Measurements from ENCODE around the gene GAS7. TPM values are rescaled to one million over a fixed set of nuclear protein-coding genes. Genes with fewer than 3 reads are reported as not detected.

The GAS7 gene
- total RNA-seq, 1 experiment from 2014 or later = 4.1 TPM

DNA sequence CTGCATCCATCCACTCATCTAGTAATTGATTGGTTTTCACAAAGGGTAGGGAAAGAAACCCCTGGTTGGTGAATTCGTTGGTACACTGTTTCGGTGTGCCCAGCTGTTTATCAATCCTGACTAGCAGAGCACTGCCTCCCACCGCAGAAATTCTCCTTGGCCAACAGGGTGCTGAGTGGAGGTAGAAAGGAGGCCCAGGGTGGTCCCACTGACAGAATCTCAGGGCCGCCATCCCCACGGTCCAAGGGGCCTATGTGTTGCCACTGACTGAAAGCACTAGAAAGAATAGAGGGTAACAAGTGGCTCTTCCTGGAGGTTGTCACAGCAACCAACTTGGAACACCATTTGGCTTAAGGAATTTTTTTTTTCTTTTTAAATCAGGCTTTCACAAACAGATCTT is 284.9 kb downstream of the GAS7 start:
- no peak for DNase-seq (ENCODE audit: low read depth, low spot score)
- Histone ChIP-seq H3K27ac (ENCODE audit: low read depth, low read length) (no peak overlapping the region), H2AFZ (ENCODE audit: low read depth, low read length, poor library complexity, severe bottlenecking) (no peak overlapping the region), H3K9me3 (ENCODE audit: control insufficient read depth in 1 of 2, insufficient read depth in 1 of 2, low read depth in 1 of 2, low read length in 2 of 2) (no peaks in the 10 kb centered on the region), H3K9ac (ENCODE audit: low read length) (no peak overlapping the region), H3K4me3 (replicated peaks in 1 of 2; ENCODE audit: low read depth in 1 of 2, low read length in 2 of 2) (no peak overlapping the region), H3K4me2 (ENCODE audit: low read length) (no peak overlapping the region), H3K4me1 (ENCODE audit: control insufficient read depth in 1 of 2, insufficient read depth in 2 of 2, low read length in 2 of 2) (no peaks in the 10 kb centered on the region), H3K36me3 (ENCODE audit: control insufficient read depth in 1 of 2, insufficient read depth in 2 of 2, low read length in 2 of 2) (no peaks in the 10 kb centered on the region), H3K79me2 (ENCODE audit: insufficient read depth, low read length) (no peaks in the 10 kb centered on the region), H4K20me1 (ENCODE audit: insufficient read depth) (no peaks in the 10 kb centered on the region), H3K9me2 (ENCODE audit: insufficient read depth) (no peaks in the 10 kb centered on the region), H3K27me3 (ENCODE audit: insufficient read depth, low read length) (no peaks in the 10 kb centered on the region)
- ChIA-PET CTCF (interaction anchor here (1.7 kb wide), 1 partner anchor 11 kb away, joined by 4 read pairs; no protein-coding TSS in a partner anchor), RAD21 (ENCODE audit: low non-redundant PET in 1 of 2, low total read pairs in 2 of 2, uncharacterized antibody in 2 of 2, unreplicated experiment in 2 of 2) (no interaction called here), POLR2A (no interaction called here)
- TF ChIP-seq EZH2 (IDR thresholded peaks at IDR 0.05) (no peak), TCF7L2 (IDR thresholded peaks at IDR 0.05; ENCODE audit: borderline replicate concordance, extremely low read depth, insufficient read depth, insufficient read length) (no peak)
- BruUV-seq (replicated peaks) = no TSS peak
- intact Hi-C loops (cut with micrococcal nuclease) = no loop called here
- no peak for ATAC-seq

DNA sequence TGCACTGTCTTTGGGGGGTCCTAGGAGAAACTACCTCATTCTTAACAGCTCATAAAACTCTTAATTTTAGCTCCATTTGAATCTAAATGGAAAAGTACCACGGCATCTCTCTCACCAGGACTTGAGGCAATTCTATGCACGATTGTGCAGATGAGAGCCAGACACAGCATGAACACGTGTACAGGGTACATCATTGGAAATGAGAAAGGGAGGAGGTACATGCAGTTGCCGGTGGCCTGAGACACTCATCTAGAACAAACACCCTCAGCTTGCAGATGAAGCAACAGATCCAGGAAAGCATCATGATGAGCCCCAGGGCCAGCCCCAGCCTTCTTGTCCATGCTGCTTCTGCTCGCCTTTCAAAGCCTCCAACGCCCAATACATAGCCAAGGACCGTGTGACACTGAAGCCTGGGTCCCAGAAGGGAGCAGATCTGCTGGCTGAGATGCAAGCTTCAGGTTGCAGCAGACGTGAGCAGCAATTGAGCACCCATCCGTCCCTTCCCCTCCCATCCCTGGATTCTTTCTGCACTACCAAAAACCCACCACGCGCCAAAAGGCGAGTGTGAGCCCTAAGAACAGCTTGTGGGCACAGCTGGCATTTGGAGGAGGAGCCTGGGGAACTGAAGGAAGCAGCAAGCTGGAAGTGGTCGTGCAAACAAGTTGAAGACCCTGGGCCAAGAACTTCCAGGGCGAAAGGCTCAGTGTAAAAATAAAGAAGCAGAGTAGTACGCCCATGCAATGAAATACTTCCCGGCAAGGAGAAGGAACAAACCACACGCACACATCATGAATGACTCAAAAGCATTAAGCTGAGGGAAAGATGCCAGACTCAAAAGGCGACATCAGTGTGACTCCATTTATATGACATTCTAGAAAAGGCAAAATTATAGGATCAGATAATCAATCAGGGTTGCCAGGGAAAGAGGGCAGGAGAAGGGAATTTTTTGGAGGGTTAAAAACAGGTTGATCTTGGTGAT is 286.0 kb downstream of the GAS7 start:
- ATAC-seq = no peak
- ChIA-PET CTCF (interaction anchor here (1.7 kb wide), 1 partner anchor 12 kb away, joined by 4 read pairs; no protein-coding TSS in a partner anchor), POLR2A (no interaction called here), RAD21 (ENCODE audit: low non-redundant PET in 1 of 2, low total read pairs in 2 of 2, uncharacterized antibody in 2 of 2, unreplicated experiment in 2 of 2) (no interaction called here)
- Histone ChIP-seq H3K9me2 (ENCODE audit: insufficient read depth) (no peaks in the 10 kb centered on the region), H3K79me2 (ENCODE audit: insufficient read depth, low read length) (no peaks in the 10 kb centered on the region), H3K4me1 (ENCODE audit: control insufficient read depth in 1 of 2, insufficient read depth in 2 of 2, low read length in 2 of 2) (no peaks in the 10 kb centered on the region), H3K27ac (ENCODE audit: low read depth, low read length) (no peak overlapping the region), H4K20me1 (ENCODE audit: insufficient read depth) (no peaks in the 10 kb centered on the region), H3K36me3 (ENCODE audit: control insufficient read depth in 1 of 2, insufficient read depth in 2 of 2, low read length in 2 of 2) (no peaks in the 10 kb centered on the region), H2AFZ (ENCODE audit: low read depth, low read length, poor library complexity, severe bottlenecking) (no peak overlapping the region), H3K4me2 (ENCODE audit: low read length) (no peak overlapping the region), H3K4me3 (replicated peaks in 1 of 2; ENCODE audit: low read depth in 1 of 2, low read length in 2 of 2) (no peak overlapping the region), H3K27me3 (ENCODE audit: insufficient read depth, low read length) (no peaks in the 10 kb centered on the region), H3K9me3 (ENCODE audit: control insufficient read depth in 1 of 2, insufficient read depth in 1 of 2, low read depth in 1 of 2, low read length in 2 of 2) (no peaks in the 10 kb centered on the region), H3K9ac (ENCODE audit: low read length) (no peak overlapping the region)
- intact Hi-C loops (cut with micrococcal nuclease) = no loop called here
- no TSS peak for BruUV-seq (replicated peaks)
- no peak for DNase-seq (ENCODE audit: low read depth, low spot score)
- TF ChIP-seq ELF1 (IDR thresholded peaks at IDR 0.05; ENCODE audit: borderline replicate concordance, low read depth) (no peak), TCF7L2 (IDR thresholded peaks at IDR 0.05; ENCODE audit: borderline replicate concordance, extremely low read depth, insufficient read depth, insufficient read length) (no peak), YY1 (IDR thresholded peaks at IDR 0.05; ENCODE audit: extremely low read depth, insufficient replicate concordance, low read depth, low read length) (no peak), SP1 (IDR thresholded peaks at IDR 0.05; ENCODE audit: low read depth) (no peak), CEBPB (IDR thresholded peaks at IDR 0.05; ENCODE audit: low read depth) (no peak), ZNF274 (IDR thresholded peaks at IDR 0.05; ENCODE audit: low read depth, low read length) (no peak), EGR1 (IDR thresholded peaks at IDR 0.05; ENCODE audit: low read depth) (no peak), CBX3 (IDR thresholded peaks at IDR 0.05; ENCODE audit: low read depth) (no peak), JUND (IDR thresholded peaks at IDR 0.05) (no peak), SRF (IDR thresholded peaks at IDR 0.05; ENCODE audit: low read depth) (no peak), FOSL1 (IDR thresholded peaks at IDR 0.05; ENCODE audit: low read depth) (no peak), SIN3A (IDR thresholded peaks at IDR 0.05; ENCODE audit: low read depth) (no peak)
- TF ChIP-seq, protein P1, sequence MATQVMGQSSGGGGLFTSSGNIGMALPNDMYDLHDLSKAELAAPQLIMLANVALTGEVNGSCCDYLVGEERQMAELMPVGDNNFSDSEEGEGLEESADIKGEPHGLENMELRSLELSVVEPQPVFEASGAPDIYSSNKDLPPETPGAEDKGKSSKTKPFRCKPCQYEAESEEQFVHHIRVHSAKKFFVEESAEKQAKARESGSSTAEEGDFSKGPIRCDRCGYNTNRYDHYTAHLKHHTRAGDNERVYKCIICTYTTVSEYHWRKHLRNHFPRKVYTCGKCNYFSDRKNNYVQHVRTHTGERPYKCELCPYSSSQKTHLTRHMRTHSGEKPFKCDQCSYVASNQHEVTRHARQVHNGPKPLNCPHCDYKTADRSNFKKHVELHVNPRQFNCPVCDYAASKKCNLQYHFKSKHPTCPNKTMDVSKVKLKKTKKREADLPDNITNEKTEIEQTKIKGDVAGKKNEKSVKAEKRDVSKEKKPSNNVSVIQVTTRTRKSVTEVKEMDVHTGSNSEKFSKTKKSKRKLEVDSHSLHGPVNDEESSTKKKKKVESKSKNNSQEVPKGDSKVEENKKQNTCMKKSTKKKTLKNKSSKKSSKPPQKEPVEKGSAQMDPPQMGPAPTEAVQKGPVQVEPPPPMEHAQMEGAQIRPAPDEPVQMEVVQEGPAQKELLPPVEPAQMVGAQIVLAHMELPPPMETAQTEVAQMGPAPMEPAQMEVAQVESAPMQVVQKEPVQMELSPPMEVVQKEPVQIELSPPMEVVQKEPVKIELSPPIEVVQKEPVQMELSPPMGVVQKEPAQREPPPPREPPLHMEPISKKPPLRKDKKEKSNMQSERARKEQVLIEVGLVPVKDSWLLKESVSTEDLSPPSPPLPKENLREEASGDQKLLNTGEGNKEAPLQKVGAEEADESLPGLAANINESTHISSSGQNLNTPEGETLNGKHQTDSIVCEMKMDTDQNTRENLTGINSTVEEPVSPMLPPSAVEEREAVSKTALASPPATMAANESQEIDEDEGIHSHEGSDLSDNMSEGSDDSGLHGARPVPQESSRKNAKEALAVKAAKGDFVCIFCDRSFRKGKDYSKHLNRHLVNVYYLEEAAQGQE (IDR thresholded peaks at IDR 0.05; ENCODE audit: low read depth) = no peak
- TF ChIP-seq, protein P2, sequence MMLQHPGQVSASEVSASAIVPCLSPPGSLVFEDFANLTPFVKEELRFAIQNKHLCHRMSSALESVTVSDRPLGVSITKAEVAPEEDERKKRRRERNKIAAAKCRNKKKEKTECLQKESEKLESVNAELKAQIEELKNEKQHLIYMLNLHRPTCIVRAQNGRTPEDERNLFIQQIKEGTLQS (IDR thresholded peaks at IDR 0.05) = no peak

Data from HCT116 (cell line).